GF-D8 (cell line): ENCODE results near the gene MUC2.

Experiments
- DNase-seq: peaks from one replicate; lab custom pipeline; 2025; lab: John Stamatoyannopoulos, UW

The MUC2 gene

DNA sequence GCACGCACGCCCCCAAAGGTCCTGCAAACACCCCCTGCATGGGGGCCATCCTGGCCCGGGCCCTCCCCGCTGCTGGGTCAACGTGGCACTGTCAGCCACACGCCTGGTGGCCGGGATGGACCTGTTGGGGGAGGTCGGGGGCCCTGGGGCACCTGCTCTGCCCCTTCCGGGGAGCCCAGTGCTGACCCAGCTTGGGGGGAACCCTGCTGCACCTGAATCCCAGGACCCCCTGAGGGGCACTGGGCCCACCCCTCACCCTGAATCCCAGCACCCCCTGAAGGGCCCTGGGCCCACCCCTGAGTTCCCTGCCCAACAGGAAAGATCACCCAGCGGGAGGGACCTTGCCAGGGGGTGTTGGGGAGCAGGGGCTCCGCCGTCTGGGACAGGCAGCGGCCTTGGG, 37.7 kb upstream of the MUC2 start:
- DNase-seq = no peak

DNA sequence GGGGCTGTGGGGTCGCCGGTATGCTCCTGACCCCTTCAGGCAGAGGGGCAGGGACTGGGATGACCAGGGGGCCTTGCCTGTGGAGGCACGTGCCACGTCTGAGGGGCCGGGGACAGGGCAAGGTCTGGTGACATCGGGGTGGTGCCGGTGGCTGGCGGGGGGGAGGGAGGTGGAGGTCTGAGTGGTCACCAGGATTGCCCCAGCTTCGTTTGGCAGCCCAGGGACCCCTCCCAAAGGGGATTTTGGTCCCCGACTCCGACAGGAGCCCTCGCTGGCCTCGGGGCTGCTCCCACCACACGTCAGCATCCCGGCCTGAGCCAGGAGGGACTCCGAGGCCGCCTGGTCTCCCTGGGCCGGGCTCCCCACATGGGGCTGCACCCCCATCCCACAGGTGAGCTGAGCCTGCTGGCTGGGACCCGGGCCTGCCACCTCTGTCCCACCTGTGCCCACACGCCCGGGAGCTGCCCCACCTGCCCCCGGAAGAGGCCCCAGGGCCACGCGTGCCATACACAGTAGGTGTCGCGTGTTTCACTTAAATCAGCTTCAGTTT, 37.1 kb upstream of the MUC2 start:
- no peak for DNase-seq

GRCh38 chr11:1038361-1038760, 36.3 kb upstream of the MUC2 start:
- no peak for DNase-seq

- DNase-seq = no peak
These were observed 35.8 kb upstream of the MUC2 start for GRCh38 chr11:1038921-1039320.

DNA sequence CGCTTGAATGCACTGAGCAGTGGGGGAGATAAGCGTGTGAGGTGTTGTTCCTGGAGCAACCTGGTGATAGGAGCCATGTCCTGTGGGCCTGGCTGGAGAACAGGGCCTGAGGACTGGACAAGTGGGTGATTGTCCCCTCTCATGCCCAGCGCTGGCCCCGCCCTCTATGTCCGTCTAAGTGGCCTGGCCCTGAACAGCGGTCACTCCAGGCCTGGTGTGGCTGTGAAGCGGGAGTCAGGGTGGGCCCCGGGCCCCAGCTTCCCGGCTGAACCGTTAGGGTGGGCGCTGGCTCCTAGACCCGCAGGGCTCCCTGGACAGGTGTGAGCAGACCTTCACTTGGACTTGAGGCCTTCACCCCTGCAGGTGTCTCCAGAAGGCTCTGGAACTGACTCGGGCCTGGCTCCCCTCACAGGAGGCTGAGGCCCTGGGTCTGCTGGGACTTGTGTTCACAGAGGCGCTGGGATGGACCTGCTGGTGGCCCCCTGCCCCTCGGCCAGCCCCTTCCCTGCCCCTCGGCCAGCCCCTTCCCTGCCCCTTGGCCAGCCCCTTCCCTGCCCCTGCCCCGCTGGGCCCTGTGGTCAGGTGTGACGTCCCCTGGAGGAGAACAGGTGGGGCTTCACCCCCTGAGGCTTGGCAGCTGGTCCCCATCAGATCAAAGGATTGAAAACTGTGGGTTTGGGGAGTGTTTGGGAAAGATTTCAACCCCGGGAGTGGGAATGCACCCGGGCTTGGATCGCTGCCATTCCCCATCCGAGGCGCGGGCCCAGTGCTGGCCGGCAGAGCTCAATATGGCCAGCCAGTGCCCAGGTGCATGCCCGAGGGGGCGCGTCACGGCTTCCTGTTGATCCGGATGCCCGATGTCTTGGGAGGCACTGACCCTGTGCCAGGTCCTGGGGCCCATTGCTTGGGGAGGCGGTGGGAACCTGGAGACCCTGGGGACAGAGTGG, 34.9 kb upstream of the MUC2 start:
- no peak for DNase-seq

DNA sequence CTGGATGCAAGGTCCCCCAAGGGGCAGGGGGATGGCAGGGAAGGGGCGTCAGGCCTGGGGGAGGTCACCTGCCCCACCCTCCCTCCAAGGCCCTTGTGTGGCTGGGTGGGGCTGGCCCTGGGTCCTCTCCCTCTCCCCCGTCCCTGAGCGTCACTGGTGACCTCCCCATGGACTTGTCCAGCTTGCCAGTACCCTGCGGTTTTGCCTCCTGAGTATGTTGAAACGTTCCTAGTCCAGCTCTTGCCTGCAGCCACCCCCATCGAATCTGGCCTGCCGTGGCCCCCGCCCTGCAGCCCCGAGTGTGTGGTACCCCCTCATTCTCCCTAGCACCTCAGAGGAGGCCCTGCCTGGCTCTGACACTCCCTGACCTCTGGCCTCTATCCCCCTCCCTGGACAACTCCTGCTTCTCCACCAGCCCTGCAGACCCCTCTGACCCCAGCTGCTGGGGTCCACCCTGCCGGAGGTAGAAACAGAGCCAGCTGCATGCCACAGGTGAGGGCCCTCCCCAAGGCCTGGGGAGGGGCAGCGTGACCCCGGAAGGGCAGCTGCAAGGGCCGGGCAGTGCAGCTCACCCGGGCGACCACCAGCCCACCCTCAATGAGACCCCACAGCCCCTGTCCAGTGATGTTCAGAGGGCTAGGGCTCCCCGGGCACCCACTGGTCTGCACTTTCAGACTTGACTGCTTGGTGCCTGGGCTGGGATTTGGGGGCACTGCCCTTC, 34.1 kb upstream of the MUC2 start:
- no peak for DNase-seq

- no peak for DNase-seq
These were observed 33.6 kb upstream of the MUC2 start for GRCh38 chr11:1041149-1041467.

DNA sequence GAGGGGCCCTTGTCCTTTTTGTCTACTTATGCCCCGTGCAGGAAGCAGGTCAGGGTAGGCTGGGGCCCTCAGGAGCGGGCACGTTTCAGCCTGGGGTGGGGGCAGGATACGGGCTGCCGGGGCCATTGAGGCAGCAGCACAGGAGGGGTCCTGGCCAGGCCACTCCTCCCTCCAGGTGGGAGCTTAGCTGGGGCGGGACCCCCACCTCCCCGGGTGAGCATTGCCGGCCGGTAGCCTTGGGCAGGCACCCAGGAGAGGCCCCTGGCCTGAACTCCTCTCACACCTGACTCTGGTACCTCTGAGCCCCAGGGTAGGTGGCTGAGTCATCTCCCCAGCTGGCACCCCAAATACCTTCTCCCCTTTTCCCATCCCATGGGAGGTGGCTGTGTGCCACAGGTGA, 33.2 kb upstream of the MUC2 start:
- no peak for DNase-seq

DNA sequence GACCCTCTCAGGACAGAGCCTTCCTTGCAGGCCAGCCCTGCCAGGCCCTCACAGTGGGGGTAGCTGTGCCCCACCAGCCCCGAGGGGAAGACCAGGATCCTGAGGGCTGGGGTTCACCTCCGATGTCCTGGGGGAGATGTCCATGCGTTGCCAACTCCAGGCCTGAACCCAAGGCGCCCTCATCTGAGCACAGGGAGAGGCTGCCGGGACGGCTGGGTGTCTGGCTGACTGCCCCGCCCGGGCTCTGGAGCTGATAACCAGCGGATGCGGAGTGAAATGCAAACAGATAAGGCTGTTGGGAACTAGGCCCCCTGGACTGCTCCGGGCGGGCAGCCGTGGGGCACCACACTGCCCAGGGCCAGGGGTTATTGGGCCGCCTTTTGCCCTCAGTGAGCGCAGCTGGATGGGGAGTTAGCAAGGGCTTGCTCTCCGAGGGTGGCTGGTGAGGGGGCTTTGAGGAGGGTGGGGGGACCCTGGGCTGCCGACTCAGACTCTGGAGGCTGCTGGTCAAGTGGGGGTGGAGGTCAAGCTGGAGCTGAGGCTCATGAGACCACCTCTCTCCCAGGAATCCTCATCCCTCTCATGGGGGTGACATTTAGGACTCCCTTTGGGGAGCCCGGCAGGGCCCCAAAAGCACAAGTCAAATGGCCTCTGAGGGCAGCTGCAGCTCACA, 32.6 kb upstream of the MUC2 start:
- no peak for DNase-seq

GRCh38 chr11:1042626-1043562, 31.8 kb upstream of the MUC2 start:
- DNase-seq = no peak

- no peak for DNase-seq
These were observed 31.0 kb upstream of the MUC2 start for GRCh38 chr11:1043563-1044096.

DNA sequence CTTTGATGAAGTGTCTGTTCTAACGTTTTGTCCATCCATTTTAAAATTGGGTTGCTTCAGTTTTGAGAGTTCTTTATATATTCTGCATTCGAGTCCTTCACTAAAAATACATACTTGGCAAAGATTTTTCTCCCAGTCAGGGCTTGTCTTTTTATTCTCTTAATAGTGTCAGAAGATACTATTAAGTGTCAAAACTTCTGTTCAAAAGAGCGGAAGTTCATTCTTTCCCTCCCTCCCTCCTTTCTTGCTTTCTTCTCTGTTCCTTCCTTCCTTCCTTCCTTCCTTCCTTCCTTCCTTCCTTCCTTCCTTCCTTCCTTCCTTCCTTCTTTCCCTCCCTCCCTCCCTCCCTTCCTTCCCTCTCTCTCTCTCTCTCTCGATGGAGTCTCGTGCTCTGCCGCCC, 30.5 kb upstream of the MUC2 start:
- DNase-seq = no peak

GRCh38 chr11:1047595-1048156, 27.0 kb upstream of the MUC2 start:
- DNase-seq = no peak

DNA sequence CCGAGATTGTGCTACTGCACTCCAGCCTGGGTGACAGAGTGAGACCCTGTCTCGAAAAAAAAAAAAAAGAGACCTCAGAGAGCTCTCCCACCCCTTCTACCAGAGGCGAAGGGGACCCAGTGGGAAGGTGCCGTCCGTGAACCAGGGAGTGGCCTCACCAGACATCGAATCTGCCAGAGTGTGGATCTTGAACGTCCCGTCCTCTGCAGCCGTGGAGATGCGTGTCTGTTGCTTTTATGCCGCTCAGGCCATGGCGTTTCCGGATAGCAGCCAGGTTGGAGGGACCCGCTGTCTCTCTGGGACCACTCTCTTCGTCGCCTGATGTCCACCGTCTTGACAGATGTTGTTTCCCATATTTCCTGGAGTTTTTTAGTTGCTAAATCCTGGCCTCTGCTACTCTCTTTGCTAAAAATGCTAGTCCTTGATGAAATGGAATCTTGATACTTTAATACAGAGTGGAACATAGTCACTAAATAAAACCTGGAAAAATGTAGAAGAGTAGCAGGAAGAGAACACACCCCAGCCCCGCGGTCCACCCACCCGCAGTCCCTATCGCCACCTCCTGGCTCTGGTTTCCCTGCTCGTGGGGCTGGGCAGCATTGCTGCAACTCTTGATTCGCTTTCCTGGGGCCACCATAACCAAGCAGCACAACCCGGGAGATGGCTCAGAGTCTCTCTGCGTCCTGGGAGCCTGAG, 26.2 kb upstream of the MUC2 start:
- no peak for DNase-seq

DNA sequence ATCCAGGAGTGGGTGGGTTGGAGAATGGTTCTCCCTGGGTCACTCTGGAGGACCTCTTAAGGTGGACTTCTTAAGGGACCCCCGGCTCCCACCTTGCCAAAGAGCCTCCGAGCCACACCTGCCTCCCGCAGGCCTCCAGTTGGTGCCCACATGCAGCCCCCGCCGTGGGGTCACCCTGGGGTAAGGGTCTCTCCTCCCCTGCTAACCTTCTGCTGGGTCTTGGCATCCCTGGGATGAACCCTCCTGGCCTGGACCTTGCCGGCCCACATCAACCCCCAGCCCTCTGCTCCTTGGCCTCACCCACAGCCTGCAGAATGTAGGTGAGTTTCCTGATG, 25.6 kb upstream of the MUC2 start:
- DNase-seq = no peak

DNA sequence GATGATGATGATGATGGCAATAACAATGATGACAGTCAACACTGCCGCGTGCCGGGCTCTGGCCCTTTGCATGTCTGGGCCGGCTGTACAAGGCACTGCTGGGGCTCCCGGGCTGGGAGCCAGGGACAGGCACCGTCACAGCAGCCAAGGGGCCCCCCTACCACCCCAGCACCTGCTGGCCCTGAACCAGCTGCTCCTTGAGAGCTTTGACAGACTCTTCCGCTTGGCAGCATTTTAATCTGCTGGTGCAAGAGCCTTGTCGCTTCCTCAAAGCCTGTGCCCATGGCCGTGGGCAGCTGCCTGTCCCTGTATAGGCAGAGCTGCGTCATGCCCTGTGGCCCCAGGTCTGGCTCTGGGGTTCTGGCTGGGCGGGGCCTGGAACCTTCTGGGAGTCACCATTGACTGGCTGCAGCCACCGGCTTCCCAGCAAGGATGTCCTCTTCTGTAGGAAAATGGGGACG, 25.2 kb upstream of the MUC2 start:
- peak; percentile 15 for DNase-seq

DNA sequence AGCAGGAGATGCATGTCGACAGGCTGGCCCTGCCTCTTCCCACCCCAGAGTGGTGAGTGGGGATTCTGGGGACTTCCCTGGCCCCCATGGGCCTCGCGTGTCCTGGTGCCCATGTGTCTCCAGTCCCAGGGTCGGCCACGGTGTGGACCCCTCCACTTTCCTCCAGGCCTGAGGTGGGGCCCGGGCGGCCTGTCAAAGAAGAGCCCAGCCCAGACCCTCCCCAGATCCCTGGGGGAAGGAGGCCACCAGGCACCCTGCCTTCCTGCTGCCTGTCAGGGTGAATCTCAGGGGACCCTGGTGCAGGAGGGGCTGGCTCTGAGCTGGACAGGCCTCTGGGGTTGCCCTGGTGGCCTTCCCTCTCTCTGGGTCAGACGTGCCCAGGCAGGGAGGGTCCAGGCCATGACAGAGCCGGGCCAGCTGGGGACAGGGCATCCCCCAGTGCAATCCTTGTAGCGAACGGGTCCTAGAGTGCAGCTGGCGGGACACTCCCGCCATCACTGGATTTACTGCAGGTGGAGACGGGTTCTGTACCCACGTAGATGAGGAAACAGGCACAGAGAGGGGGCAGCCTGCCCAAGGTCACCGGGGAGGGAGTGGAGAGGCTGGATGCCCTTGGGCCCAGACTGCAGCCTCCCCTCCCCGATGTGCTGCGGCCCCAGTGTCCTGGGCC, 24.6 kb upstream of the MUC2 start:
- DNase-seq = no peak

DNA sequence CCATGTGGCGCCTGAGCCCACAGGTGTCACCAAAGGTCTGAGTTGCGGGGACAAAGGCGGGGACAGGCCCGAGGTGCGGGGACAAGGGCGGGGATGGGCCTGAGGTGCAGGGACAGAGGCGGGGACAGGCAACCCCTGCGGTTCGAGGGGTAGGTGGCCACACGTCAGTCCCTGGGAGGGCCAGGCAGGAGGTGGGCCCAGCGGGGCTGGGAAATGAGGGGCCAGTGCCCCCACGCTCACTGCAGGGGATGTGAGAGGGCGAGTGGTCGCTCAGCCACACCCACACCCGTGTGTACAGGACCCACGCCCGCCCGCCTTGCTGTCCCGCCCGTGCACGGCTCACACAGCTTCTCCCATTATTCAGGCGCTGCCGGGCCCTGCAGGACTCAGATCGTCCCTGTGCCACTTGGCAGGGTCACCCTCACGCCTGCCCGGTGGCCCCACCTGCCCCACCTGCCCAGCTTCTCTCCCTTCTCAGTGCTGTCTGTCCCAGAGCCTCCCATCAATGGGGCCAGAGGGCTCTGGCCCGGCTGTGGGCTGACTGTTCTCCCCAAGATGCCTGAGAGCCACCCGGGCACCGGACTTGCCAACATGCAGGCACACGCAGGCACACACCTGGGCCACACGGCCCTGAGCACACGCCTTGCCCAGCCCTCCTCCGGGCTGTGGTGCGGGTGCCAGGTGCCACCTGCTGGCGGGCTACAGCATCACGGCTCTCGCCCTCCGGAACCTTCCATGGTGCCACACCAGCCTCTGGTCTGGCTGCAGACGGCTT, 23.9 kb upstream of the MUC2 start:
- no peak for DNase-seq
